ENCODE measurements around the gene RNF146. TPM values are rescaled to one million over a fixed set of nuclear protein-coding genes. Genes with fewer than 3 reads are reported as not detected.

RNF146 gene, protein sequence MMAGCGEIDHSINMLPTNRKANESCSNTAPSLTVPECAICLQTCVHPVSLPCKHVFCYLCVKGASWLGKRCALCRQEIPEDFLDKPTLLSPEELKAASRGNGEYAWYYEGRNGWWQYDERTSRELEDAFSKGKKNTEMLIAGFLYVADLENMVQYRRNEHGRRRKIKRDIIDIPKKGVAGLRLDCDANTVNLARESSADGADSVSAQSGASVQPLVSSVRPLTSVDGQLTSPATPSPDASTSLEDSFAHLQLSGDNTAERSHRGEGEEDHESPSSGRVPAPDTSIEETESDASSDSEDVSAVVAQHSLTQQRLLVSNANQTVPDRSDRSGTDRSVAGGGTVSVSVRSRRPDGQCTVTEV
- 20.0 to 36.6 TPM (median 30.9 TPM) in 3 replicates for polyA plus RNA-seq
- polyA plus RNA-seq (2011; ENCODE audit: low read depth), result 24.6 TPM
- 17.1 and 26.6 TPM in 2 replicates for polyA plus RNA-seq (2011; cell fraction: cytosol; rRNA removed)
- polyA plus RNA-seq (2011; cell fraction: nucleus; rRNA removed), result 42.3 and 52.1 TPM in 2 replicates
- 15.7 and 26.2 TPM in 2 replicates for polyA plus RNA-seq (2012; ENCODE audit: low replicate concordance)
- 11.5 to 20.5 TPM (median 17.2 TPM) in 3 replicates for polyA minus RNA-seq
- polyA minus RNA-seq (2011; cell fraction: cytosol; rRNA and poly(A)+ RNA removed), result 14.8 TPM
- polyA minus RNA-seq (2011; cell fraction: nucleus; rRNA and poly(A)+ RNA removed), result 11.9 and 26.9 TPM in 2 replicates

DNA sequence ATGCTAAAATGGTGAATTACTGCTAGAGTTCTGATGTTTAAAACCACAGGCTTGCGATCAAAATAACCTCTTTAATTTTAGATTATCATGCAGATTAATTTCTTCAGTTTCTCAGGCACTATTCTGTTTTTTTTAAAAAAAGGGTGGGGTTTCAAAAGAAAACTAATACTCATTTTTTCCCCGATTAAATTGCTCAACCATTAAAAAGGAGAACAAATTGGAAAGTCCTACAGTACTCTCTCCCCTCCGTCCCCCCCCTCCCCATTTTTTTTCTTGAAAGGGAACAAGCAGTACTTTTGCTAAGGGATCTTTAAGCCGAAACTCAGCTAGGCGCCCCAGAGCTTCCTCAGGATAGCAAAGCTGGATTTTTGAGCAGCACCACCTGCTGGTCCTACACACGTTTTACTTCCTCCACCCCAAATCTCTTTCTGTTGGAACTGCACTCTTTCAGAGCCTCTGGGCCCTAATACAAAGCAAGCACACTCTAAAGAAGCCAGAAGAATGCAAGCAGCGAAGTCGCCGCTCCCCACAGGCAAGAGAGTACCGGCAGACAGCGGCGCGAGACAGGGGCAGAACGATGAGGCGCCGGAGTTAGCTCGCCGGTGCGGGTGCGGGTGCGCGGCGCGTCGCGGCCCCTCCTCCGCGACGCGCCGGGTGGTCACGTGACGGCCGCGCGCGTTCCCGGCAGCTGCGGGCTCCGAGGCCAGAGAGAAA lies at the start of gene RNF146:
TSS of gene RNF146 (plus strand) at position 687 of the 714 bp plus-strand sequence. CDS start 13,475 bp downstream, outside the sequence.
- Histone ChIP-seq H2AFZ (ENCODE audit: control insufficient read depth, low read length) (peak within 1 kb of the TSS; percentile 98), H3K9me3 (ENCODE audit: control insufficient read depth, low read depth, low read length) (no peaks in the 10 kb centered on the region), H3K36me3 (ENCODE audit: control insufficient read depth in 2 of 2, extremely low read depth in 1 of 2, insufficient read depth in 2 of 2, low read length in 2 of 2) (no peaks in the 10 kb centered on the region), H3K79me2 (ENCODE audit: control insufficient read depth, insufficient read depth, low read length) (peaks cover 43% of the 10 kb centered on the region), H3K4me1 (ENCODE audit: control insufficient read depth, extremely low read depth, insufficient read depth, low read length) (peaks cover 6% of the 10 kb centered on the region), H3K4me2 (ENCODE audit: control insufficient read depth, extremely low read depth, insufficient read depth, low read depth, low read length) (peak within 1 kb of the TSS; percentile 89), H4K20me1 (ENCODE audit: control insufficient read depth, extremely low read depth, insufficient read depth, low read length) (no peaks in the 10 kb centered on the region), H3K27me3 (ENCODE audit: control insufficient read depth, extremely low read depth, insufficient read depth, low read length) (no peaks in the 10 kb centered on the region), H3K9ac (ENCODE audit: control insufficient read depth, extremely low read depth, insufficient read depth, low read length) (peak within 1 kb of the TSS; percentile 89), H3K9me1 (ENCODE audit: control insufficient read depth, extremely low read depth, insufficient read depth, low read length) (no peaks in the 10 kb centered on the region), H3K4me3 (ENCODE audit: control insufficient read depth in 2 of 3, extremely low read depth in 1 of 3, insufficient read depth in 2 of 3, low read depth in 1 of 3, low read length in 3 of 3) (peak within 1 kb of the TSS; percentile 71 to 100 (median 87)), H3K27ac (ENCODE audit: control insufficient read depth, insufficient read depth, low read length) (peak within 1 kb of the TSS; percentile 79)
- dilution Hi-C loops (cut with MboI; ENCODE audit: extremely low pct_ligation_motif_present, low sequenced_read_pairs), result no loop called here
- FAIRE-seq (peak; percentile 48), DNase-seq (ENCODE audit: low read depth, low spot score) (no peak)
- TF ChIP-seq EZH2 (IDR thresholded peaks at IDR 0.05; ENCODE audit: low read length), result no peak
- TF ChIP-seq, protein P1, sequence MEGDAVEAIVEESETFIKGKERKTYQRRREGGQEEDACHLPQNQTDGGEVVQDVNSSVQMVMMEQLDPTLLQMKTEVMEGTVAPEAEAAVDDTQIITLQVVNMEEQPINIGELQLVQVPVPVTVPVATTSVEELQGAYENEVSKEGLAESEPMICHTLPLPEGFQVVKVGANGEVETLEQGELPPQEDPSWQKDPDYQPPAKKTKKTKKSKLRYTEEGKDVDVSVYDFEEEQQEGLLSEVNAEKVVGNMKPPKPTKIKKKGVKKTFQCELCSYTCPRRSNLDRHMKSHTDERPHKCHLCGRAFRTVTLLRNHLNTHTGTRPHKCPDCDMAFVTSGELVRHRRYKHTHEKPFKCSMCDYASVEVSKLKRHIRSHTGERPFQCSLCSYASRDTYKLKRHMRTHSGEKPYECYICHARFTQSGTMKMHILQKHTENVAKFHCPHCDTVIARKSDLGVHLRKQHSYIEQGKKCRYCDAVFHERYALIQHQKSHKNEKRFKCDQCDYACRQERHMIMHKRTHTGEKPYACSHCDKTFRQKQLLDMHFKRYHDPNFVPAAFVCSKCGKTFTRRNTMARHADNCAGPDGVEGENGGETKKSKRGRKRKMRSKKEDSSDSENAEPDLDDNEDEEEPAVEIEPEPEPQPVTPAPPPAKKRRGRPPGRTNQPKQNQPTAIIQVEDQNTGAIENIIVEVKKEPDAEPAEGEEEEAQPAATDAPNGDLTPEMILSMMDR (optimal IDR thresholded peaks at IDR 0.05 in 1 of 3, IDR thresholded peaks at IDR 0.05 in 1 of 3, conservative IDR thresholded peaks at IDR 0.05 in 1 of 3; ENCODE audit: extremely low read depth in 1 of 3, insufficient read depth in 2 of 3, low read length in 3 of 3), result peak; percentile 68 to 80 (median 75)

DNA sequence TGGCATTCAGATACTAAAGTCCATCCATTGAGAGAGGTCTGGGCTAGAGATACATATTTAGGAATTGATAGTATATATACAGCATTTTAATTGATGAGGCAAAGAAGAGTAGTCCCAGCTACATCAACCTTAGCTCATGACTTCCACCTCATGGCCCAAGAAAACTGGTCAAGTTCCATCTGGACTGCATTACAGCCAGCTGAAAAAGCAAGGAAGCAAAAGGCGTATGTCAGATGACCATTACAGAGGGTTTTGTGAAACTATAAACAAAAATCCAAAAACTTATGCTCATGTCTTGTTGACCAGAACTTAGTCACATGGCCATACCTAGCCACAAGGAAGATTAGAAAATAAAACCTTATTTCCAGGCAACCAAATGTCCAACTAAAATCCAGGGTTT lies 46.8 kb upstream of the RNF146 start:
- no peak for DNase-seq (ENCODE audit: low read depth, low spot score)
- H4K20me1 ChIP-seq (ENCODE audit: control insufficient read depth, extremely low read depth, insufficient read depth, low read length), result no peaks in the 10 kb centered on the region
- no peak overlapping the region for H3K9ac ChIP-seq (ENCODE audit: control insufficient read depth, extremely low read depth, insufficient read depth, low read length)
- no peak for FAIRE-seq
- H3K36me3 ChIP-seq (ENCODE audit: control insufficient read depth in 2 of 2, extremely low read depth in 1 of 2, insufficient read depth in 2 of 2, low read length in 2 of 2), result no peaks in the 10 kb centered on the region
- H3K4me3 ChIP-seq (ENCODE audit: control insufficient read depth in 2 of 3, extremely low read depth in 1 of 3, insufficient read depth in 2 of 3, low read depth in 1 of 3, low read length in 3 of 3), result no peak overlapping the region
- H3K9me3 ChIP-seq (ENCODE audit: control insufficient read depth, low read depth, low read length), result no peaks in the 10 kb centered on the region
- no peak for TF ChIP-seq EZH2 (IDR thresholded peaks at IDR 0.05; ENCODE audit: low read length)
- TF ChIP-seq, protein P1 (optimal IDR thresholded peaks at IDR 0.05 in 1 of 3, IDR thresholded peaks at IDR 0.05 in 1 of 3, conservative IDR thresholded peaks at IDR 0.05 in 1 of 3; ENCODE audit: extremely low read depth in 1 of 3, insufficient read depth in 2 of 3, low read length in 3 of 3), result no peak
- H2AFZ ChIP-seq (ENCODE audit: control insufficient read depth, low read length), result no peak overlapping the region
- H3K4me2 ChIP-seq (ENCODE audit: control insufficient read depth, extremely low read depth, insufficient read depth, low read depth, low read length), result no peak overlapping the region
- dilution Hi-C loops (cut with MboI; ENCODE audit: extremely low pct_ligation_motif_present, low sequenced_read_pairs), result no loop called here
- H3K9me1 ChIP-seq (ENCODE audit: control insufficient read depth, extremely low read depth, insufficient read depth, low read length), result no peaks in the 10 kb centered on the region
- no peaks in the 10 kb centered on the region for H3K27me3 ChIP-seq (ENCODE audit: control insufficient read depth, extremely low read depth, insufficient read depth, low read length)
- H3K27ac ChIP-seq (ENCODE audit: control insufficient read depth, insufficient read depth, low read length), result no peak overlapping the region
- H3K79me2 ChIP-seq (ENCODE audit: control insufficient read depth, insufficient read depth, low read length), result no peaks in the 10 kb centered on the region
- no peaks in the 10 kb centered on the region for H3K4me1 ChIP-seq (ENCODE audit: control insufficient read depth, extremely low read depth, insufficient read depth, low read length)
